CD4-positive, alpha-beta T cell (primary cell): ENCODE results near the gene TTLL11. TPM values are rescaled to one million over a fixed set of nuclear protein-coding genes. Genes with fewer than 3 reads are reported as not detected.

Experiments used
- ATAC-seq: fragments of 200-7000 bp; cut with Tn5 transposase; one replicate; pipeline ENCODE4 v1.10.0; 2022; ENCODE audit warnings: mild to moderate bottlenecking; ENCODE audit not compliant: poor library complexity
- CTCF ChIA-PET: fragments of 350-600 bp; sonication (Branson Sonifier 250); formaldehyde crosslinking; loops from one replicate; lab custom pipeline; 2021; ENCODE audit warnings: antibody characterized with exemption, inconsistent platforms; lab: Charles Lee
- POLR2A ChIA-PET: fragments of 350-600 bp; sonication (Branson Sonifier 250); formaldehyde crosslinking; loops from one replicate; lab custom pipeline; 2021; ENCODE audit warnings: antibody characterized with exemption, inconsistent platforms; lab: Charles Lee
- DNase-seq, 14 experiments: peaks; one replicate each; pipeline ENCODE4 v3.0.0-alpha.2; 2013 to 2020; ENCODE audit warnings: mixed read lengths in 2 of 14
- H3K27ac ChIP-seq, 2 donors: one replicate each; pipeline versions ENCODE4 v1.5.1 to v1.7.0; 2013; ENCODE audit warnings: low read length in 2 of 2, low read depth in 1 of 2, mild to moderate bottlenecking in 1 of 2
- H3K27me3 ChIP-seq, 2 experiments: 1 replicate in 1 of 2; 2 replicates in 1 of 2; pipeline versions ENCODE4 v1.6.1 to v1.7.0; 2013; ENCODE audit warnings: low read length in 2 of 2, control low read depth in 1 of 2, mild to moderate bottlenecking in 1 of 2, moderate library complexity in 1 of 2; ENCODE audit not compliant: insufficient read depth in 2 of 2, control insufficient read depth in 1 of 2
- H3K36me3 ChIP-seq: one replicate; pipeline ENCODE4 v1.6.1; 2013; ENCODE audit warnings: low read length, control low read depth; ENCODE audit not compliant: insufficient read depth
- H3K4me1 ChIP-seq: one replicate; pipeline ENCODE4 v1.6.1; 2013; ENCODE audit warnings: low read length, control low read depth; ENCODE audit not compliant: insufficient read depth
- H3K4me3 ChIP-seq: one replicate; pipeline ENCODE4 v1.5.1; 2013; ENCODE audit warnings: mild to moderate bottlenecking, low read length, moderate library complexity
- H3K9me3 ChIP-seq, 2 experiments: 1 replicate in 1 of 2; 2 replicates in 1 of 2; pipeline versions ENCODE4 v1.6.1 to v1.7.0; 2013; ENCODE audit warnings: low read length in 2 of 2, mild to moderate bottlenecking in 2 of 2, control low read depth in 1 of 2, moderate library complexity in 1 of 2; ENCODE audit not compliant: control insufficient read depth in 1 of 2, insufficient read depth in 1 of 2
- H3K27ac Mint-ChIP-seq: one replicate; pipeline ENCODE4 v1.8.0; 2020; ENCODE audit warnings: mixed read lengths
- H3K27me3 Mint-ChIP-seq: one replicate; pipeline ENCODE4 v1.8.0; 2021; ENCODE audit warnings: mixed read lengths
- H3K36me3 Mint-ChIP-seq: one replicate; pipeline ENCODE4 v1.8.0; 2021; ENCODE audit warnings: low read depth, mixed read lengths
- H3K4me1 Mint-ChIP-seq: one replicate; pipeline ENCODE4 v1.8.0; 2021; ENCODE audit warnings: low read depth, mixed read lengths
- H3K4me3 Mint-ChIP-seq: one replicate; pipeline ENCODE4 v1.8.0; 2020; ENCODE audit warnings: mild to moderate bottlenecking, mixed read lengths
- H3K9me3 Mint-ChIP-seq: one replicate; pipeline ENCODE4 v1.8.0; 2020; ENCODE audit warnings: mixed read lengths
- CTCF ChIP-seq: fragments of 200-600 bp; IDR thresholded peaks from one replicate; pipeline ENCODE4 v1.8.0; 2022; ENCODE audit warnings: antibody characterized with exemption, mild to moderate bottlenecking
- intact Hi-C, 2 experiments: fragments of 100-400 bp; cut with DNase I in 1 of 2; cut with micrococcal nuclease in 1 of 2; formaldehyde crosslinking; loops; one replicate each; pipeline versions ENCODE4 v1.15.1 to v1.9.0; 2023 to 2025; cut with DNase I, micrococcal nuclease
- total RNA-seq, 174 experiments: library from RNA in 2 of 174; stranded (reverse) in 2 of 174; gene quantifications; one replicate each; pipeline ENCODE4 v1.2.3 and lab custom pipeline; 2021 to 2026

The TTLL11 gene
- total RNA-seq, 2 experiments from 2014 or later: 1.6 to 2.3 TPM

- peaks cover 2% of the 10 kb centered on the region for H3K9me3 Mint-ChIP-seq
- TF ChIP-seq CTCF: no peak
- Histone ChIP-seq H3K36me3 (no peaks in the 10 kb centered on the region), H3K4me3 (no peak overlapping the region), H3K27me3 (no peaks in the 10 kb centered on the region), H3K27ac (no peak overlapping the region), H3K9me3 (peaks cover 0 to 3% of the 10 kb centered on the region in 2 experiments), H3K4me1 (no peaks in the 10 kb centered on the region)
- no peaks in the 10 kb centered on the region for H3K4me1 Mint-ChIP-seq
- H3K27ac Mint-ChIP-seq: no peak overlapping the region
- H3K4me3 Mint-ChIP-seq: no peak overlapping the region
- CTCF ChIA-PET: no interaction called here
- intact Hi-C loops: no loop called here
- H3K36me3 Mint-ChIP-seq: no peaks in the 10 kb centered on the region
- H3K27me3 Mint-ChIP-seq: no peaks in the 10 kb centered on the region
- DNase-seq (no peak), ATAC-seq (no peak)
- POLR2A ChIA-PET: no interaction called here
These were observed 117.3 kb downstream of the TTLL11 start for GRCh38 chr9:121975801-121976277.

DNA sequence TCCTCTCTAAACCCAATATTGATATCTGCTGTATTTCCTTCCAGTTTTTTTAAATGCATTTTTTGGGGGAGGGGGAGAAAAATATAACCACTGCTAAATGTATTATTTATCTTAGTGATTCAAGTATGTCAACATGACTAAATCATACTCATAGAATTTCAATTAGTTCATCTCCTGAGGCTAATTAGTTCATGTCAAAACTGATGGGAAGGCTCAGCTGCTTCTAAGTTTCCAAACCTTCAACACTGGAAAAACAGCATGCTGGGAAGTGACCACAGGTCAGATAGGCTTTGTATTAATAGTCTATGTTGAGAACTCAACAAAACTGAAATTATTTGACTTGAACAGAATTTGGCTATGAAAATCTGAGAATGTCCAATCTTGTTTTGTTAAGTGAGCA, 118.7 kb downstream of the TTLL11 start:
- Histone ChIP-seq H3K4me1 (no peaks in the 10 kb centered on the region), H3K4me3 (no peak overlapping the region), H3K27me3 (no peaks in the 10 kb centered on the region), H3K27ac (no peak overlapping the region), H3K36me3 (no peaks in the 10 kb centered on the region), H3K9me3 (no peaks in the 10 kb centered on the region)
- Mint-ChIP-seq H3K27me3 (no peaks in the 10 kb centered on the region), H3K4me1 (no peaks in the 10 kb centered on the region), H3K36me3 (peaks cover 5% of the 10 kb centered on the region), H3K27ac (no peak overlapping the region), H3K4me3 (no peak overlapping the region), H3K9me3 (no peaks in the 10 kb centered on the region)
- intact Hi-C loops: no loop called here
- TF ChIP-seq CTCF: no peak
- ChIA-PET POLR2A (no interaction called here), CTCF (no interaction called here)
- DNase-seq (no peak), ATAC-seq (no peak)

DNA sequence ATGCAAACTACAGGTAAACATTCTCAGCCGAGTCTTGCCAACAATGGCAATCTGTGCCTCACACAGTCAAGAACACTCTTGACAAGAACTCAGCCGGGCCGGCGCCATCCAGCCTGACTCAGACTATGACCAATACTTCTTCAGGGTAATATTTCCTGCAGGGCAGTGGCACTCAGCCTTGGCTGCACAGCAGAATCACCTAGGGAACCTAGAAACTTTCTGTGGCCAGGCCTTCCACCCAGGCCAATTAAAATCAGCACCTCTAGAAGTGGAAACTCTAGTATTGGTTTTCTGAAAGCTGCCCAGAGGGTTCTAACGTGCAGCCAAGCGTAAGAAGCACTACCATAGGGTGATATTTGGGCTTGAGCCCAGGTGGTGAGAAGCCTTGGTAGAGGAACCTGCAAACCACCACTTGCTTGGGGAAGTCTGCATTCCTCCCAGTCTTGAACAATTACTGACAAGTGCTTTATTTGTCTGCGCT, 120.6 kb downstream of the TTLL11 start:
- ATAC-seq (no peak), DNase-seq (no peak)
- no peaks in the 10 kb centered on the region for H3K36me3 ChIP-seq
- H3K9me3 ChIP-seq: no peaks in the 10 kb centered on the region
- no peak overlapping the region for H3K4me3 Mint-ChIP-seq
- no peaks in the 10 kb centered on the region for H3K27me3 Mint-ChIP-seq
- no peak overlapping the region for H3K27ac ChIP-seq
- no peak overlapping the region for H3K27ac Mint-ChIP-seq
- no peaks in the 10 kb centered on the region for H3K4me1 Mint-ChIP-seq
- no peaks in the 10 kb centered on the region for H3K9me3 Mint-ChIP-seq
- H3K4me1 ChIP-seq: no peaks in the 10 kb centered on the region
- ChIA-PET CTCF (no interaction called here), POLR2A (no interaction called here)
- intact Hi-C loops: no loop called here
- peaks cover 11% of the 10 kb centered on the region for H3K36me3 Mint-ChIP-seq
- no peak for TF ChIP-seq CTCF
- no peak overlapping the region for H3K4me3 ChIP-seq
- no peaks in the 10 kb centered on the region for H3K27me3 ChIP-seq
